Smooth muscle cell (in vitro differentiated cells): ENCODE data around the gene EHD1. TPM values are rescaled to one million over a fixed set of nuclear protein-coding genes. Genes with fewer than 3 reads are reported as not detected.
A peak's percentile ranks its signal among the peaks of the same experiment; 100 is the strongest.

Experiments used
- DNase-seq: peaks from one replicate; lab custom pipeline; 2025; ENCODE audit not compliant: unreplicated experiment; lab: John Stamatoyannopoulos, UW
- H2AFZ ChIP-seq: fragments of 200-600 bp; sonication (generic); 2 replicates; pipeline ENCODE4 v1.6.0; 2016; ENCODE audit warnings: antibody characterized with exemption, low read depth, mild to moderate bottlenecking
- H3F3A ChIP-seq: fragments of 200-600 bp; sonication (generic); 2 replicates; pipeline ENCODE4 v1.6.0; 2017; ENCODE audit warnings: antibody characterized with exemption, low read depth
- H3K27ac ChIP-seq: fragments of 200-600 bp; sonication (generic); 2 replicates; pipeline ENCODE4 v1.5.1; 2016; ENCODE audit warnings: low read depth, mild to moderate bottlenecking
- H3K27me3 ChIP-seq: fragments of 200-600 bp; sonication (generic); 2 replicates; pipeline ENCODE4 v1.6.1; 2016; ENCODE audit warnings: low read depth, mild to moderate bottlenecking
- H3K36me3 ChIP-seq: fragments of 200-600 bp; sonication (generic); 2 replicates; pipeline ENCODE4 v1.5.1; 2016; ENCODE audit warnings: low read depth
- H3K4me1 ChIP-seq: fragments of 200-600 bp; sonication (generic); 2 replicates; pipeline ENCODE4 v1.5.1; 2016; ENCODE audit warnings: low read depth
- H3K4me2 ChIP-seq: fragments of 200-600 bp; sonication (generic); 2 replicates; pipeline ENCODE4 v1.6.0; 2016; ENCODE audit warnings: mild to moderate bottlenecking
- H3K4me3 ChIP-seq: fragments of 200-600 bp; sonication (generic); 2 replicates; pipeline ENCODE4 v1.5.1; 2016; ENCODE audit warnings: mild to moderate bottlenecking
- H3K79me2 ChIP-seq: fragments of 200-600 bp; sonication (generic); 2 replicates; pipeline ENCODE4 v1.6.0; 2016; ENCODE audit warnings: low read depth, mild to moderate bottlenecking
- H3K9ac ChIP-seq: fragments of 200-600 bp; sonication (generic); 2 replicates; pipeline ENCODE4 v1.6.0; 2016; ENCODE audit warnings: low read depth
- H3K9me3 ChIP-seq: fragments of 200-600 bp; sonication (generic); replicated peaks from 2 replicates; pipeline ENCODE4 v1.5.1; 2016; ENCODE audit warnings: low read depth
- H4K20me1 ChIP-seq: fragments of 200-600 bp; sonication (generic); 2 replicates; pipeline ENCODE4 v1.6.0; 2016; ENCODE audit warnings: low read depth
- WGBS: methylation state at CpG from one replicate; pipeline ENCODE4 v1.1.7; 2016; ENCODE audit warnings: low lambda C conversion rate; 5-methylcytosine and 5-hydroxymethylcytosine counted together
- polyA plus RNA-seq: library from polyadenylated mRNA; unstranded; fragments of >200 nt; fragmentation: Nextera tagmentation; extraction: Ambion mirVana; gene quantifications from 2 replicates; pipeline ENCODE4 v1.2.1, GENCODE V29; 2016
- total RNA-seq: library from RNA; depleted of rRNA; stranded (reverse); fragments of >200 nt; gene quantifications from 2 replicates; pipeline ENCODE4 v1.2.3, GENCODE V29; 2014
- TF ChIP-seq, protein P1 (sequence below): fragments of 200-600 bp; sonication (generic); IDR thresholded peaks from 2 replicates; pipeline ENCODE4 v1.5.1; 2017; ENCODE audit warnings: borderline replicate concordance, mild to moderate bottlenecking, antibody characterized with exemption; ENCODE audit not compliant: insufficient read depth, poor library complexity, severe bottlenecking

Gene EHD1
- total and polyA plus RNA-seq, 2 experiments from 2014 or later: 42.8 to 59.8 TPM

DNA sequence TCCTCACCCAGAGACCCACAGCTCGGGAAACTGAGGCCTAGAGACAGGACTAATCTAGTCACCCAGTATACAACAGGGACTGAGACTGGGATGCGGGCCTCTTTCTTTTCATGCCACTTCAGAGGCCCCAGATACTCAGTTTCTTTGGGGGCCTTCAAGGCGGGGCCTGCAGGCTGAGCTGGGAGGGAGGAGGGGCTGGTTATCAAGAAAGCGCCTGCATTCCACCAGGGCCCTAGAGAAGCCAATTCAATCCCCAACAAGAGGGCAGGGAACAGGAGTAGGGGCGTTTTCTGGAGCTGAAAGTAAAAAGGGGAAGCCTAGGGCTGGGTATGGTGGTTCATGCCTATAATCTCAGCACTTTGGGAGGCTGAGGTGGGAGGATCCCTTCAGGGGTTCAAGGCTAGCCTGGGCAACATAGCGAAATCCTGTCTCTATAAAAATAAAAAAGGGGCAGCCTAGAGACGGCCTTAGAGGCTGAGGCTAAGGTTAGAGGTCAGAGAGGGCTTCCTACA lies 37.0 kb upstream of the EHD1 start:
- peaks cover 18% of the 10 kb centered on the region for H3K79me2 ChIP-seq
- no peak overlapping the region for H2AFZ ChIP-seq
- H3K4me1 ChIP-seq: peaks cover 17% of the 10 kb centered on the region
- 91% methylated on average over 7 of the region's 7 CpGs for WGBS
- H3K4me3 ChIP-seq: peak overlapping the region; percentile 83
- TF ChIP-seq, protein P1, sequence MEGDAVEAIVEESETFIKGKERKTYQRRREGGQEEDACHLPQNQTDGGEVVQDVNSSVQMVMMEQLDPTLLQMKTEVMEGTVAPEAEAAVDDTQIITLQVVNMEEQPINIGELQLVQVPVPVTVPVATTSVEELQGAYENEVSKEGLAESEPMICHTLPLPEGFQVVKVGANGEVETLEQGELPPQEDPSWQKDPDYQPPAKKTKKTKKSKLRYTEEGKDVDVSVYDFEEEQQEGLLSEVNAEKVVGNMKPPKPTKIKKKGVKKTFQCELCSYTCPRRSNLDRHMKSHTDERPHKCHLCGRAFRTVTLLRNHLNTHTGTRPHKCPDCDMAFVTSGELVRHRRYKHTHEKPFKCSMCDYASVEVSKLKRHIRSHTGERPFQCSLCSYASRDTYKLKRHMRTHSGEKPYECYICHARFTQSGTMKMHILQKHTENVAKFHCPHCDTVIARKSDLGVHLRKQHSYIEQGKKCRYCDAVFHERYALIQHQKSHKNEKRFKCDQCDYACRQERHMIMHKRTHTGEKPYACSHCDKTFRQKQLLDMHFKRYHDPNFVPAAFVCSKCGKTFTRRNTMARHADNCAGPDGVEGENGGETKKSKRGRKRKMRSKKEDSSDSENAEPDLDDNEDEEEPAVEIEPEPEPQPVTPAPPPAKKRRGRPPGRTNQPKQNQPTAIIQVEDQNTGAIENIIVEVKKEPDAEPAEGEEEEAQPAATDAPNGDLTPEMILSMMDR: no peak
- peak overlapping the region; percentile 89 for H3K9ac ChIP-seq
- no peaks in the 10 kb centered on the region for H4K20me1 ChIP-seq
- peak overlapping the region; percentile 95 for H3K4me2 ChIP-seq
- H3K36me3 ChIP-seq: no peaks in the 10 kb centered on the region
- H3K27me3 ChIP-seq: no peaks in the 10 kb centered on the region
- peaks cover 6% of the 10 kb centered on the region for H3F3A ChIP-seq
- H3K27ac ChIP-seq: no peak overlapping the region
- no peaks in the 10 kb centered on the region for H3K9me3 ChIP-seq
- DNase-seq: no peak

DNA sequence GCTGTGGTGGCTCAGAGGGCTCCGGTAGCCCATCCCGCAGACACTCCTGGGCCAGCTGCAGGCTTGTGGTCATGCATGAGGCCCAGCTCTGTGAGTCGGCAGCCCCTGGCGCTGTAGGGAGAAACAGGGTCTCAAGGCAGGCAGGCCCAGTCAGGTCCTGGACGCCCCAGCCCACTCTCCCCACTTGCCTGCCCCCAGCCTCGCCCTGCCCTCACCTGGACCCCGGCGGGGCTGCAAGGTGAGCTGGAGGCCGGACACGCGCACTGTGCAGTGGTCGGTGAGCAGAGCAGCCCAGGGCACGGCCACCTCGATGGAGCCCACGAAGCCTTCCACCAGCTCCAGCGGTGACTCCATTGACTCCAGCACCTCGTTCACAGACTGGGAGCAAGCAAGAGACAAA lies 35.7 kb upstream of the EHD1 start:
- TF ChIP-seq, protein P1: no peak
- no peak overlapping the region for H2AFZ ChIP-seq
- no peak for DNase-seq
- no peak overlapping the region for H3K27ac ChIP-seq
- peaks cover 17% of the 10 kb centered on the region for H3K4me1 ChIP-seq
- WGBS: 94% methylated on average over 17 of the region's 17 CpGs
- peaks cover 6% of the 10 kb centered on the region for H3F3A ChIP-seq
- no peak overlapping the region for H3K9ac ChIP-seq
- no peak overlapping the region for H3K4me3 ChIP-seq
- no peaks in the 10 kb centered on the region for H3K9me3 ChIP-seq
- H4K20me1 ChIP-seq: no peaks in the 10 kb centered on the region
- no peak overlapping the region for H3K4me2 ChIP-seq
- no peaks in the 10 kb centered on the region for H3K36me3 ChIP-seq
- H3K79me2 ChIP-seq: peaks cover 18% of the 10 kb centered on the region
- H3K27me3 ChIP-seq: no peaks in the 10 kb centered on the region

DNA sequence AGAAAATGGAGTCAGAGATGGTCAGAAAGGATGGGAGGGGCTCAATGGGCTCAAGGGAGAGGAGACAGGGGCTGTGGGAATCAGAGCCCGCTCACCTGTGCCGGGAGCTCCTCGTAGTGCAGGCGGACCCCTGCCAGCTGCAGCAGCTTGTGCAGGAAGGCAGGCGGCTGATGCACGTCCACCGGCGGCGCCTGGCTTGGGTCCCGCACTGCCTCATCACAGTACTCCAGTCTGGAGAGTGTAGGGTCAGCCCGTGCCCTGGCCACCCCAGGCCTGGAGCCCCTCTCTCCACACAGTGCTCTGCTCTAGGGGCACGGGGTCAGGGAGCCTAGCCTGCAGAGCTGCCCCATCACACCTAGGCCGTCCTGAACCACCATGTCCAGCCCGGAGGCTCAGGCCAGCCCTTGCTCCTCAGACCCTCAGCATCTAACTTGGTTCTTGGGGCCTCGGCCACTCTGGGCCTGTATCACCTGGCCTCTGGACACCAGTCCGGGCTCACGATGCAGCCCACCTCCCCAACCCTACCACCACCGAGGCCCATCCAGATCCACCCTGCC lies 34.8 kb upstream of the EHD1 start:
- Histone ChIP-seq H3K27ac (no peak overlapping the region), H3K9ac (no peak overlapping the region), H3K4me1 (peaks cover 15% of the 10 kb centered on the region), H3F3A (peaks cover 6% of the 10 kb centered on the region), H3K79me2 (peaks cover 18% of the 10 kb centered on the region), H3K27me3 (no peaks in the 10 kb centered on the region), H4K20me1 (no peaks in the 10 kb centered on the region), H3K36me3 (no peaks in the 10 kb centered on the region), H3K4me3 (no peak overlapping the region), H2AFZ (no peak overlapping the region), H3K4me2 (no peak overlapping the region), H3K9me3 (no peaks in the 10 kb centered on the region)
- DNase-seq: no peak
- WGBS: 92% methylated on average over 18 of the region's 18 CpGs
- TF ChIP-seq, protein P1: no peak

DNA sequence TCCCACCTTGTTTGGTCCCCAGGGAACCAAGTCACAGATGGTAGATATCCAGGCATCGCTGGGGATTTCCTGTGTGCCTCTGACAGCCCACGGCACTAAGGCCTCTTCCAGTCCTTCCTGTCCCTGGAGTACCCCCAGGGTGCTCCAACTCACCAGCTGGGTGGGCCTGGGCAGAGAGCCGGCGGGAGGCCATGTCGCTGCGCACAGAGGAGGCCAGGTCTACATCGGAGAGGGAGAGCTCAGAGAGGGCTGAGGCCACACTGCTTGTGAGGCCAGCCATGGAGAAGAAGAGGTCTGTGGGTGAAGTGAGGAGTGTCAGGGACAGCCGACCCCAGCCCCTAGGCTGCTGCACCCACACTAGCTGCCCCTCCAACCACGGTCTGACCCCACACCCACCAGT lies 33.3 kb upstream of the EHD1 start:
- Histone ChIP-seq H3K4me3 (no peak overlapping the region), H3F3A (no peaks in the 10 kb centered on the region), H3K79me2 (peaks cover 16% of the 10 kb centered on the region), H3K36me3 (no peaks in the 10 kb centered on the region), H3K9ac (no peak overlapping the region), H2AFZ (no peak overlapping the region), H3K4me2 (no peak overlapping the region), H4K20me1 (no peaks in the 10 kb centered on the region), H3K27ac (no peak overlapping the region), H3K9me3 (no peaks in the 10 kb centered on the region), H3K27me3 (no peaks in the 10 kb centered on the region), H3K4me1 (peaks cover 8% of the 10 kb centered on the region)
- WGBS: 96% methylated on average over 9 of the region's 9 CpGs
- TF ChIP-seq, protein P1: no peak
- no peak for DNase-seq
